Astrocyte of the cerebellum (primary cell): ENCODE data around the gene VPS41.

Source experiments
- DNase-seq: peaks from one replicate; pipeline ENCODE4 v3.0.0-alpha.2; 2011; ENCODE audit warnings: low read depth
- H3K4me3 ChIP-seq: 2 replicates; pipeline ENCODE4 v1.5.1; 2011; ENCODE audit warnings: mild to moderate bottlenecking, low read depth, low read length, moderate library complexity
- in situ Hi-C: cut with HindIII; loops from 2 replicates; pipeline ENCODE4 v1.10.0; 2017; ENCODE audit warnings: low sequenced_read_pairs
- TF ChIP-seq, protein P1 (sequence below): IDR thresholded peaks from 2 replicates; pipeline ENCODE4 v1.5.1; 2012; ENCODE audit warnings: low read length, low read depth, moderate library complexity, mild to moderate bottlenecking; ENCODE audit errors: missing control alignments

VPS41 gene

DNA sequence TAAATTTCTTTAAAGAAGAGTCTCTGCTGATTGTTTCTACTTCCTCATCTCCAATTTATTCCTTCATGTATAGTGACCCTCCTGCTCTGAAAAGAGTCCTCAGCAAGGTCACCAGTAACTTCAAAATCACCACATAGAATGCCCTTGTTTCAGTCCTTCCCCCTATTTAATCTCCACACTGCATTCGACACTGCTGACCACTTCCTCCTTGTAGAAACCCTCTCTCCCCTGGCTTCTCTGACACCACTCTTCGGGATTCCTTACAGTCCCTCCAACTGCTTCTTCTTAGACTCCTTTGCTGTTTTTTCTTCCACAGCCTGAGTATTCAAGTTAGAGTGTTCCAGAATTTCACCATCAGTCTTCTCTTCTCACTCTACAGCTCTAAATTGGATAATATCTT is 89.5 kb downstream of the VPS41 start:
- no peak for DNase-seq
- TF ChIP-seq, protein P1, sequence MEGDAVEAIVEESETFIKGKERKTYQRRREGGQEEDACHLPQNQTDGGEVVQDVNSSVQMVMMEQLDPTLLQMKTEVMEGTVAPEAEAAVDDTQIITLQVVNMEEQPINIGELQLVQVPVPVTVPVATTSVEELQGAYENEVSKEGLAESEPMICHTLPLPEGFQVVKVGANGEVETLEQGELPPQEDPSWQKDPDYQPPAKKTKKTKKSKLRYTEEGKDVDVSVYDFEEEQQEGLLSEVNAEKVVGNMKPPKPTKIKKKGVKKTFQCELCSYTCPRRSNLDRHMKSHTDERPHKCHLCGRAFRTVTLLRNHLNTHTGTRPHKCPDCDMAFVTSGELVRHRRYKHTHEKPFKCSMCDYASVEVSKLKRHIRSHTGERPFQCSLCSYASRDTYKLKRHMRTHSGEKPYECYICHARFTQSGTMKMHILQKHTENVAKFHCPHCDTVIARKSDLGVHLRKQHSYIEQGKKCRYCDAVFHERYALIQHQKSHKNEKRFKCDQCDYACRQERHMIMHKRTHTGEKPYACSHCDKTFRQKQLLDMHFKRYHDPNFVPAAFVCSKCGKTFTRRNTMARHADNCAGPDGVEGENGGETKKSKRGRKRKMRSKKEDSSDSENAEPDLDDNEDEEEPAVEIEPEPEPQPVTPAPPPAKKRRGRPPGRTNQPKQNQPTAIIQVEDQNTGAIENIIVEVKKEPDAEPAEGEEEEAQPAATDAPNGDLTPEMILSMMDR = no peak
- H3K4me3 ChIP-seq = no peak overlapping the region
- in situ Hi-C loops = loop anchor here (25.0 kb wide), 1 partner anchor 643 kb away; no protein-coding TSS in a partner anchor

DNA sequence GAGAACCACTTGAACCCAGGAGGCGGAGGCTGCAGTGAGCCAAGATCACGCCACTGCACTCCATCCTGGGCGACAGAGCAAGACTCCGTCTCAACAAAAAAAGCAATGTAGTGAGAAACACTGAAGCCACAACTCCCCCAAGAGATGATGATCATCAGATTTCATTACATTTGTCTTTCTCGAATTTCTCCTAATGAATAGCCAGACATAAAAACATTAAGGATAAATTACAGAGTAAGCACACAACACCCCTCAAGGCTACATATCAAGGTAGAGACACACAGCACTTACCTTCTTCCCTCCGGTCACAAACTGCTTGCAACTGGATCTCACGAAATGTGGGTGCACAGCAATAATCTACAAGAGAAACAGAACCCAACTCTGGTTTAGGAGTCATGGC is 91.5 kb downstream of the VPS41 start:
- TF ChIP-seq, protein P1 = no peak
- DNase-seq = no peak
- in situ Hi-C loops = loop anchor here (25.0 kb wide), 1 partner anchor 645 kb away; no protein-coding TSS in a partner anchor
- H3K4me3 ChIP-seq = no peak overlapping the region

DNA sequence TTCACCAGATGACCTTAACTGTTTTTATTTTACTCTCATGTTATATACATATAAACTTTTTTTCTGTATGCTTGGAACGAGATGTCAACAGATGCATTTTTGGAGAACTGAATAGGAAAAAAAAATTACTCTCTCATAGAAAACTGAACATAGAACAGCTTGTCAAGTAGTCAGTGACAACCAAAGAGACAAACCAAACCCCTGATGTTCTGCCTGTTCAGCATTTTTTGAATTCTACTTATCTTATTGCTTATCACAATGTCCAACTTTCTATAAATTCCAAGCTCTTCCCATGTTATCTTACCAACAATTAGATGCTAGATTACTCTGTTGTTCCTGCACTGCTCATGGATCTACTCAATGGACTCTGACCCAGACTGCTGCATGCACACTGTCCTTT is 95.2 kb downstream of the VPS41 start:
- in situ Hi-C loops = loop anchor here (25.0 kb wide), 1 partner anchor 649 kb away; no protein-coding TSS in a partner anchor
- no peak overlapping the region for H3K4me3 ChIP-seq
- TF ChIP-seq, protein P1 = no peak
- DNase-seq = no peak

DNA sequence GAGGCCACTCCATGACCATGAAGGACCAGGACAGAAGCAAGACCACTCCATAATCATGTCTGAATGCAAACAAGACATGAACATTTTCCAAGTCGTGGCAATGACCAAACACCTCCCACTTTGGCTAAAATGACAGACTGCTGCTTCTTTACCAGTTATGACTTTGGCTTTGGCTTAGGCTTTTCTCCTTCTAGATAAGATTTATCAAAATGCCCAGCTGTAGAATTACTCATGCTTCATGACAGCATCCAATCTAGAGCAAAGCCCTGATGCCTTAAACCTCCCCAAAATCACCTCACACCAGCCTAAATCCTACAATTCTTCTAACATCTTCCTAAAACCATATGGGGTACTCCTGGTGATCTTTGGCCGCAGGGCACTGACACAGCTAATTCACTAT is 102.1 kb downstream of the VPS41 start:
- H3K4me3 ChIP-seq = no peak overlapping the region
- TF ChIP-seq, protein P1 = no peak
- no peak for DNase-seq
- in situ Hi-C loops = loop anchor here (25.0 kb wide), 1 partner anchor 655 kb away; no protein-coding TSS in a partner anchor

DNA sequence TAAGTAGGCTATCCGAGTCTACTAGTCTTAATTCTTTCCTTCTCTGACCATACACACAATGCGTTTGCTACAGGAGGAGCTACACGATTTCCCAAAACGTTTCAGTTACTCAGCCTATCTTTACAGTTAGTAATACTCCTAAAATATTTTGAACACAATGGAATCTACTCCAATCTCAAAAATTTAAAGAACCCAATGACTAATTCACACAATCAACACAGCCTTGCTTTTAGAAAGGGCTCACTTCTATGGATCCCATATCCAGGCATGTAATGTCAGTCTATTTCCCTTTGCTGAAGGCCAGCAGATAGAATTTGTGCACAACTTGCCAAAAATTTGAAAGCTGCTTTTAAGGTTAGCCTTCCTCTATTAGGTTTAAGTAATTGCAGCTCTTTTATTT is 107.2 kb downstream of the VPS41 start:
- in situ Hi-C loops = loop anchor here (25.0 kb wide), 1 partner anchor 661 kb away; no protein-coding TSS in a partner anchor
- no peak for DNase-seq
- TF ChIP-seq, protein P1 = no peak
- H3K4me3 ChIP-seq = no peak overlapping the region

DNA sequence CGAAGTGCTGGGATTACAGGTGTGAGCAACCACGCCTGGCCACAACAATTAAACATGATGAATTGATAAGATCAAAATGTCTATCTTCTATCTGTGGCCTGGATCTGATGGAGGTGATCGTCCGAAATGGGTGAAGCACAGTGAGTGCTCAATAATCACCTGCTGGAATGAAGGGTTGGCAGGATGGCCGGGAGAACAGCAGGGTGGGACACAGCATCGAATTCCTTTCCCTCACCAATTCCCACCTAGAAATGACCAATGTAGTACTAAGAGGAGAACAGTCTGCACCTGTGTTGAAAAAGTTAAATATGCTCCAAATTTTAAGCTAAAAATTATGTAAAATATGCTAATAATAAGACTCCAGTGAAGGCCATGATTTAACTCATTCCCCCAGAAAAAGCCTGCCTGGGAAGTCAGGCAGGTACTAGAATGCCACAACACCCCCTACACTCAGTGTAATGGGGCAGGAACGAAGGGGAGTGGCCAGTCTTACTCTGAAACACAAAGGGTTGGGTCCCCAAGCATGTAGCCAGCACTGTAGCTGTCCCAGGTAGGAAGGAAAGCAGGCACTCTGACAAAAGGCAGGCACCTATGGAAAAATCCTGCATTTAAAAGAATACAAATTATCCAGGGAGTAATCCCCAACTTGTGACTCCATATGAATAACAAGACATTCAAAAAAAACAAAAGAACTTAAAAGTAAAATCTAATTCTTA is 110.3 kb downstream of the VPS41 start:
- no peak overlapping the region for H3K4me3 ChIP-seq
- in situ Hi-C loops = no loop called here
- no peak for DNase-seq
- TF ChIP-seq, protein P1 = no peak
